SU-DHL-6 (cell line): ENCODE results near the gene MANSC4.
"Not testable (repeated sequence)": the region's sequence is repeated elsewhere in the genome, so short reads cannot be mapped to it uniquely, and the experiment has no call there.

ENCODE experiments used
- H2AFZ ChIP-seq: fragments of 200-600 bp; sonication (generic); 2 replicates; pipeline ENCODE4 v1.6.1; 2014; ENCODE audit warnings: low read depth, mild to moderate bottlenecking, moderate library complexity, mixed read lengths, antibody characterized with exemption, low read length; ENCODE audit not compliant: severe bottlenecking
- H3F3A ChIP-seq: fragments of 200-600 bp; shearing (Covaris generic); 2 replicates; pipeline ENCODE4 v1.6.0; 2016; ENCODE audit warnings: antibody characterized with exemption, mild to moderate bottlenecking; ENCODE audit not compliant: insufficient read depth
- H3K27ac ChIP-seq: fragments of 200-600 bp; sonication (generic); 2 replicates; pipeline ENCODE4 v1.5.1; 2016; ENCODE audit warnings: low read depth, mild to moderate bottlenecking, low read length, moderate library complexity, mixed read lengths
- H3K27me3 ChIP-seq: fragments of 200-600 bp; sonication (generic), shearing (Covaris generic); 2 replicates; pipeline ENCODE4 v1.6.0; 2014; ENCODE audit warnings: mild to moderate bottlenecking, low read length
- H3K36me3 ChIP-seq: fragments of 200-600 bp; sonication (generic); 2 replicates; pipeline ENCODE4 v1.6.1; 2014; ENCODE audit warnings: mild to moderate bottlenecking, low read length, mixed read lengths
- H3K4me2 ChIP-seq: fragments of 300-600, 200-600 bp; shearing (Covaris generic), sonication (generic); 2 replicates; pipeline ENCODE4 v1.6.0; 2014; ENCODE audit warnings: low read length, low read depth, mild to moderate bottlenecking; ENCODE audit not compliant: poor library complexity, severe bottlenecking
- H3K4me3 ChIP-seq: fragments of 200-600 bp; sonication (generic); 2 replicates; pipeline ENCODE4 v1.5.1; 2014; ENCODE audit warnings: antibody characterized with exemption, low read length, mild to moderate bottlenecking, mixed read lengths; ENCODE audit not compliant: insufficient read depth, poor library complexity, severe bottlenecking
- H3K79me2 ChIP-seq: fragments of 200-600 bp; sonication (generic); 2 replicates; pipeline ENCODE4 v1.6.1; 2014; ENCODE audit warnings: mild to moderate bottlenecking, low read length, moderate library complexity; ENCODE audit not compliant: insufficient read depth
- H3K9ac ChIP-seq: fragments of 200-600 bp; sonication (generic); 2 replicates; pipeline ENCODE4 v1.7.0; 2014; ENCODE audit warnings: mild to moderate bottlenecking, low read length
- H3K9me2 ChIP-seq: fragments of 200-600 bp; sonication (generic); replicated peaks from 2 replicates; pipeline ENCODE4 v1.6.1; 2014; ENCODE audit warnings: low read length; ENCODE audit not compliant: insufficient read depth
- H3K9me3 ChIP-seq: fragments of 200-600 bp; sonication (generic); 2 replicates; pipeline ENCODE4 v1.6.1; 2014; ENCODE audit warnings: low read length, mixed read lengths; ENCODE audit not compliant: insufficient read depth
- H4K20me1 ChIP-seq: fragments of 200-600 bp; sonication (generic); 2 replicates; pipeline ENCODE4 v1.6.1; 2014; ENCODE audit warnings: low read depth, mild to moderate bottlenecking, antibody characterized with exemption, low read length, moderate library complexity, mixed read lengths
- EZH2phosphoT487 ChIP-seq: fragments of 200-600 bp; sonication (generic), shearing (Covaris generic); conservative IDR thresholded peaks from 2 replicates; pipeline ENCODE4 v1.6.1; 2018; ENCODE audit warnings: mild to moderate bottlenecking, antibody characterized with exemption, low read length, moderate library complexity, mixed read lengths
- TF ChIP-seq, protein P1 (sequence below): fragments of 200-600 bp; sonication (generic); IDR thresholded peaks from one replicate; pipeline ENCODE4 v1.5.1; 2017; ENCODE audit warnings: antibody characterized with exemption, mild to moderate bottlenecking, low read length, moderate library complexity; ENCODE audit not compliant: insufficient read depth, poor library complexity, severe bottlenecking

Gene MANSC4

GRCh38 chr12:27747111-27747820 lies 32.8 kb downstream of the MANSC4 start:
- Histone ChIP-seq H3K9me2 (no peaks in the 10 kb centered on the region), H3K9me3 (no peaks in the 10 kb centered on the region), H2AFZ (no peak overlapping the region), H3K79me2 (no peaks in the 10 kb centered on the region), H3K27me3 (no peaks in the 10 kb centered on the region), H3K4me3 (no peak overlapping the region), H3K27ac (no peak overlapping the region), H3K36me3 (no peaks in the 10 kb centered on the region), H3F3A (no peaks in the 10 kb centered on the region), H3K4me2 (no peak overlapping the region), H3K9ac (no peak overlapping the region), H4K20me1 (no peaks in the 10 kb centered on the region)
- no peak for TF ChIP-seq EZH2phosphoT487
- TF ChIP-seq, protein P1, sequence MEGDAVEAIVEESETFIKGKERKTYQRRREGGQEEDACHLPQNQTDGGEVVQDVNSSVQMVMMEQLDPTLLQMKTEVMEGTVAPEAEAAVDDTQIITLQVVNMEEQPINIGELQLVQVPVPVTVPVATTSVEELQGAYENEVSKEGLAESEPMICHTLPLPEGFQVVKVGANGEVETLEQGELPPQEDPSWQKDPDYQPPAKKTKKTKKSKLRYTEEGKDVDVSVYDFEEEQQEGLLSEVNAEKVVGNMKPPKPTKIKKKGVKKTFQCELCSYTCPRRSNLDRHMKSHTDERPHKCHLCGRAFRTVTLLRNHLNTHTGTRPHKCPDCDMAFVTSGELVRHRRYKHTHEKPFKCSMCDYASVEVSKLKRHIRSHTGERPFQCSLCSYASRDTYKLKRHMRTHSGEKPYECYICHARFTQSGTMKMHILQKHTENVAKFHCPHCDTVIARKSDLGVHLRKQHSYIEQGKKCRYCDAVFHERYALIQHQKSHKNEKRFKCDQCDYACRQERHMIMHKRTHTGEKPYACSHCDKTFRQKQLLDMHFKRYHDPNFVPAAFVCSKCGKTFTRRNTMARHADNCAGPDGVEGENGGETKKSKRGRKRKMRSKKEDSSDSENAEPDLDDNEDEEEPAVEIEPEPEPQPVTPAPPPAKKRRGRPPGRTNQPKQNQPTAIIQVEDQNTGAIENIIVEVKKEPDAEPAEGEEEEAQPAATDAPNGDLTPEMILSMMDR, result no peak

DNA sequence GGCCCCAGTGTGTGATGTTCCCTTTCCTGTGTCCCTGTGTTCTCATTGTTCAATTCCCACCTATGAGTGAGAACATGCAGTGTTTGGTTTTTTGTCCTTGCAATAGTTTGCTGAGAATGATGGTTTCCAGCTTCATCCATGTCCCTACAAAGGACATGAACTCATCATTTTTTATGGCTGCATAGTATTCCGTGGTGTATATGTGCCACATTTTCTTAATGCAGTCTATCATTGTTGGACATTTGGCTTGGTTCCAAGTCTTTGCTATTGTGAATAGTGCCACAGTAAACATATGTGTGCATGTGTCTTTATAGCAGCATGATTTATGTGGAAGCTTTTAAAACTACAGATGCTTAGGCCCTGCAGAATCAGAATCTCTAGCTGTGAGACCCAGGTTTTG lies 34.3 kb downstream of the MANSC4 start:
- not testable (repeated sequence) for H2AFZ ChIP-seq, H4K20me1 ChIP-seq, H3K4me2 ChIP-seq, H3K9me3 ChIP-seq, H3K36me3 ChIP-seq, H3K27ac ChIP-seq, H3K9me2 ChIP-seq, H3K79me2 ChIP-seq, H3K27me3 ChIP-seq, H3K9ac ChIP-seq, H3F3A ChIP-seq, H3K4me3 ChIP-seq

DNA sequence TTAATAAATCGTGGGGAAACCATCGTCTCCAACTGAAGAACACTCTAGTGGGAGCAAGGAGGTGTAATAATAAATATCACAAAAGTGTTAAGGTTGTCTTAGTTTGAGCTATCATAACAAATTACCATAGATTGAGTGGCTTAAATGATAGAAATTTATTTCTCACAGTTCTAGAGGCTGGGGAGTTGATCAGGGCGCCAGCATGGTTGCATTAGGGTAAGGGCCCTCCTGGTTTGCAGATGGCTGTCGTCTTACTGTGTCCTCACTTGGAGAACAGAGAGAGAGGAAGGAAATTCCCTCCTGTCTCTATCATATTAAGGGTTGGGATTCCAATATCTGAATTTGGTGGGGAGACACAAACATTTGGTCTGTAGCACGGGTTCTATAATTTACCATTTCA lies 36.4 kb downstream of the MANSC4 start:
- Histone ChIP-seq H3K79me2 (no peaks in the 10 kb centered on the region), H3K9me3 (no peaks in the 10 kb centered on the region), H3F3A (no peaks in the 10 kb centered on the region), H2AFZ (no peak overlapping the region), H3K4me2 (no peak overlapping the region), H3K9ac (no peak overlapping the region), H3K4me3 (no peak overlapping the region), H3K27ac (no peak overlapping the region), H3K27me3 (no peaks in the 10 kb centered on the region), H4K20me1 (no peaks in the 10 kb centered on the region), H3K9me2 (no peaks in the 10 kb centered on the region), H3K36me3 (peaks cover 14% of the 10 kb centered on the region; the same call in 1 of the 2 replicates)
- TF ChIP-seq, protein P1, result no peak
- TF ChIP-seq EZH2phosphoT487, result no peak

DNA sequence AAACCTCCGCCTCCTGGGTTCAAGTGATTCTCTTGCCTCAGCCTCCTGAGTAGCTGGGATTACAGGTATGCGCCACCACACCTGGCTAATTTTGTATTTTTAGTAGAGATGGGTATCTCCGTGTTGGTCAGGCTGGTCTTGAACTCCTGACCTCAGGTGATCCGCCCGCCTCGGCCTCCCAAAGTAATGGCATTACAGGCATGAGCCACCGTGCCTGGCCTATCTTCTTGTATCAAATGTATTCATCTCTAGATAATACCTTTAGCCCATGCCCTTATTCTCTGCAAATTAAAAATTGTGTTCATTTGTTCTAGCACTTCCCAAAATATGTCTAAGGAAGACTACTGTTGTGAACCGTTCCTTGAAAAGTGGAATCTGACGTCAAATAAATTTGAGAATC lies 45.7 kb downstream of the MANSC4 start:
- not testable (repeated sequence) for H4K20me1 ChIP-seq, H3K79me2 ChIP-seq, H3K9me2 ChIP-seq, H3K9me3 ChIP-seq, H3K9ac ChIP-seq, H3K27ac ChIP-seq, H3K4me2 ChIP-seq, H3K4me3 ChIP-seq, H3K27me3 ChIP-seq, H2AFZ ChIP-seq
- Histone ChIP-seq H3K36me3 (peaks cover 44% of the 10 kb centered on the region), H3F3A (peaks cover 11% of the 10 kb centered on the region; the same call in 1 of the 2 replicates)
